ENCODE data around the gene MLKL. TPM values are rescaled to one million over a fixed set of nuclear protein-coding genes. Genes with fewer than 3 reads are reported as not detected.

Gene MLKL
- total and polyA plus RNA-seq, 12 donors: 1.7 to 11.1 (median 3.9) TPM

- Histone ChIP-seq H3K36me3 (peaks cover 0 to 100% (median 33%) of the 10 kb centered on the region in 9 donors), H3K4me3 (no peak overlapping the region), H3K27ac (no peak overlapping the region), H3K4me1 (no peaks in the 10 kb centered on the region), H3K27me3 (no peaks in the 10 kb centered on the region), H3K9me3 (no peaks in the 10 kb centered on the region)
- no peak for TF ChIP-seq CTCF (IDR thresholded peaks at IDR 0.05)
- WGBS, 2 donors: 76 to 78% methylated on average over 5 of the region's 5 CpGs
- intact Hi-C loops (cut with DNase I): no loop called here
- DNase-seq (no peak), ATAC-seq (no peak)
Observed at GRCh38 chr16:74635303-74635702, 65.4 kb downstream of the MLKL start.

- no peak for TF ChIP-seq CTCF (IDR thresholded peaks at IDR 0.05)
- Histone ChIP-seq H3K9me3 (no peaks in the 10 kb centered on the region), H3K27ac (no peak overlapping the region), H3K36me3 (peaks cover 0 to 100% (median 36%) of the 10 kb centered on the region in 9 donors), H3K27me3 (no peaks in the 10 kb centered on the region), H3K4me3 (no peak overlapping the region), H3K4me1 (no peaks in the 10 kb centered on the region)
- DNase-seq (no peak), ATAC-seq (no peak)
- intact Hi-C loops (cut with DNase I): no loop called here
- WGBS, 2 donors: 85 to 92% methylated on average over 7 of the region's 7 CpGs
Observed at GRCh38 chr16:74633686-74634085, 67.0 kb downstream of the MLKL start.

GRCh38 chr16:74627506-74628220 lies 73.0 kb downstream of the MLKL start:
- peak in 1 of 2 donors; percentile 20 for DNase-seq
- peaks cover 0 to 100% (median 29%) of the 10 kb centered on the region in 9 donors for H3K36me3 ChIP-seq
- H3K9me3 ChIP-seq: no peaks in the 10 kb centered on the region
- intact Hi-C loops (cut with DNase I): loop anchor here in 6 of 10 donors (5.0 to 10.0 kb wide), 3 partner anchors 143 to 153 kb away; no protein-coding TSS in a partner anchor
- no peaks in the 10 kb centered on the region for H3K27me3 ChIP-seq
- 65 to 76% methylated on average over 6 of the region's 6 CpGs for WGBS, 2 donors
- H3K4me1 ChIP-seq: peaks cover 0 to 20% (median 4%) of the 10 kb centered on the region in 9 donors
- peak overlapping the region in 2 of 10 donors; percentile 24 to 35 for H3K27ac ChIP-seq
- H3K4me3 ChIP-seq: no peak overlapping the region
- ATAC-seq: peak in 6 of 8 donors; percentile 20 to 42 (median 34)
- TF ChIP-seq CTCF (IDR thresholded peaks at IDR 0.05): no peak

- intact Hi-C loops (cut with DNase I): loop anchor here in 6 of 10 donors (5.0 to 10.0 kb wide), 3 partner anchors 142 to 152 kb away; no protein-coding TSS in a partner anchor
- H3K27ac ChIP-seq: peak overlapping the region in 2 of 10 donors; percentile 24 to 35
- ATAC-seq (peak in 2 of 8 donors; percentile 24 to 27), DNase-seq (no peak)
- no peak for TF ChIP-seq CTCF (IDR thresholded peaks at IDR 0.05)
- peaks cover 0 to 20% (median 4%) of the 10 kb centered on the region in 9 donors for H3K4me1 ChIP-seq
- no peaks in the 10 kb centered on the region for H3K9me3 ChIP-seq
- H3K36me3 ChIP-seq: peaks cover 0 to 100% (median 22%) of the 10 kb centered on the region in 9 donors
- H3K27me3 ChIP-seq: no peaks in the 10 kb centered on the region
- H3K4me3 ChIP-seq: no peak overlapping the region
- 0% methylated on average over 1 of the region's 1 CpG for WGBS, 2 donors
Observed at GRCh38 chr16:74626741-74627416, 73.8 kb downstream of the MLKL start.

All from heart right ventricle (tissue), 16 donors.